GM23338 (cell line): ENCODE measurements around the gene BICDL2.

Experiments
- EZH2 ChIP-seq: fragments of 200-600 bp; sonication (generic); IDR thresholded peaks from one replicate; pipeline ENCODE4 v1.8.0; 2017; ENCODE audit warnings: antibody characterized with exemption, mild to moderate bottlenecking, low read depth; ENCODE audit not compliant: unreplicated experiment
- EZH2phosphoT487 ChIP-seq: fragments of 200-600 bp; sonication (generic); IDR thresholded peaks from one replicate; pipeline ENCODE4 v1.8.1; 2018; ENCODE audit warnings: antibody characterized with exemption; ENCODE audit not compliant: unreplicated experiment
- POLR2AphosphoS5 ChIP-seq: IDR thresholded peaks from 2 replicates; pipeline ENCODE4 v1.6.1; 2016; ENCODE audit warnings: antibody characterized with exemption, low read depth
- ZNF114 ChIP-seq: fragments of 250-450 bp; sonication (Bioruptor Pico); IDR thresholded peaks from 2 replicates; pipeline ENCODE4 v1.5.0; 2020; ENCODE audit warnings: mild to moderate bottlenecking, moderate library complexity
- TF ChIP-seq, protein P1 (sequence below), 2 experiments: fragments of 200-600 bp in 1 of 2; sonication (generic) in 1 of 2; conservative IDR thresholded peaks; 2 replicates each; pipeline versions ENCODE4 v1.5.1 to v1.6.1; 2016 to 2017; ENCODE audit warnings: antibody characterized with exemption in 2 of 2, low read depth in 2 of 2, mild to moderate bottlenecking in 2 of 2, moderate library complexity in 1 of 2
- TF ChIP-seq, protein P2 (sequence below): IDR thresholded peaks from 2 replicates; pipeline ENCODE4 v1.6.1; 2016; ENCODE audit warnings: antibody characterized with exemption

DNA sequence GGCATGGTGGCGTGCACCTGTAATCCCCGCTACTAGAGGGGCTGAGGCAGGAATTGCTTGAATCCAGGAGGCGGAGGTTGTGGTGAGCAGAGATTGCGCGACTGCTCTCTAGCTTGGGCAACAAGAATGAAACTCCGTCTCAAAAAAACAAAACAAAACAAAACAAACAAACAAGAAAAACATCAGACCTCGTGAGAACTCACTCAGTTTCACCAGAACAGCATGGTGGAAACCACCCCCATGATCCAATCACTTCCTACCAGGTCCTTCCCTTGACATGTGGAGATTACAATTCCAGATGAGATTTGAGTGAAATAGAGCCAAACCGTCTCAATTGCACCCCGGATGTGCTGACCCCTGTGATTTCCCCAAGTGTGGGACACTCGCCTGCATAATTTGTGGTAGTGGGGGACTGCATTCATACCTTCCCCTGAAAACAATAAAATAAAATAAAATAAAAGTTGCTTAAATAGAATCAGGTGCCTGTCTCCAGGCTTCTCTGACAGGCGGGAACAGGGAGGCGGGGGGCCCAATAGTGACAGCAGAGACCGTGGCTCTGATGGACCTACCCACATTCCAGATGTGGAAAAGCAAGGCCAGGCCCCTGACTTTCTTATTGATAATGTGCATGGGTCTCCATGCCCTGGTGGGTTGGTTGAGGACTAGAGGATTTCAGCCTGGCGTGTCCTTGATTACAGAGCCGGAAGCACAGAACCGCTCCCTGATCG lies 49.3 kb upstream of the BICDL2 start:
- TF ChIP-seq, protein P1, sequence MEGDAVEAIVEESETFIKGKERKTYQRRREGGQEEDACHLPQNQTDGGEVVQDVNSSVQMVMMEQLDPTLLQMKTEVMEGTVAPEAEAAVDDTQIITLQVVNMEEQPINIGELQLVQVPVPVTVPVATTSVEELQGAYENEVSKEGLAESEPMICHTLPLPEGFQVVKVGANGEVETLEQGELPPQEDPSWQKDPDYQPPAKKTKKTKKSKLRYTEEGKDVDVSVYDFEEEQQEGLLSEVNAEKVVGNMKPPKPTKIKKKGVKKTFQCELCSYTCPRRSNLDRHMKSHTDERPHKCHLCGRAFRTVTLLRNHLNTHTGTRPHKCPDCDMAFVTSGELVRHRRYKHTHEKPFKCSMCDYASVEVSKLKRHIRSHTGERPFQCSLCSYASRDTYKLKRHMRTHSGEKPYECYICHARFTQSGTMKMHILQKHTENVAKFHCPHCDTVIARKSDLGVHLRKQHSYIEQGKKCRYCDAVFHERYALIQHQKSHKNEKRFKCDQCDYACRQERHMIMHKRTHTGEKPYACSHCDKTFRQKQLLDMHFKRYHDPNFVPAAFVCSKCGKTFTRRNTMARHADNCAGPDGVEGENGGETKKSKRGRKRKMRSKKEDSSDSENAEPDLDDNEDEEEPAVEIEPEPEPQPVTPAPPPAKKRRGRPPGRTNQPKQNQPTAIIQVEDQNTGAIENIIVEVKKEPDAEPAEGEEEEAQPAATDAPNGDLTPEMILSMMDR (conservative IDR thresholded peaks at IDR 0.05; ENCODE audit: low read depth in 2 of 2), result no peak
- TF ChIP-seq EZH2, result no peak
- no peak for TF ChIP-seq POLR2AphosphoS5
- no peak for TF ChIP-seq ZNF114 (CRISPR knock-in tag)
- TF ChIP-seq, protein P2, sequence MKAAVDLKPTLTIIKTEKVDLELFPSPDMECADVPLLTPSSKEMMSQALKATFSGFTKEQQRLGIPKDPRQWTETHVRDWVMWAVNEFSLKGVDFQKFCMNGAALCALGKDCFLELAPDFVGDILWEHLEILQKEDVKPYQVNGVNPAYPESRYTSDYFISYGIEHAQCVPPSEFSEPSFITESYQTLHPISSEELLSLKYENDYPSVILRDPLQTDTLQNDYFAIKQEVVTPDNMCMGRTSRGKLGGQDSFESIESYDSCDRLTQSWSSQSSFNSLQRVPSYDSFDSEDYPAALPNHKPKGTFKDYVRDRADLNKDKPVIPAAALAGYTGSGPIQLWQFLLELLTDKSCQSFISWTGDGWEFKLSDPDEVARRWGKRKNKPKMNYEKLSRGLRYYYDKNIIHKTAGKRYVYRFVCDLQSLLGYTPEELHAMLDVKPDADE, result no peak
- TF ChIP-seq EZH2phosphoT487, result no peak
